NCI-H82 (cell line): ENCODE results near the gene CGN.

Experiments
- DNase-seq: peaks from one replicate; lab custom pipeline; 2025; lab: John Stamatoyannopoulos, UW

Gene CGN

DNA sequence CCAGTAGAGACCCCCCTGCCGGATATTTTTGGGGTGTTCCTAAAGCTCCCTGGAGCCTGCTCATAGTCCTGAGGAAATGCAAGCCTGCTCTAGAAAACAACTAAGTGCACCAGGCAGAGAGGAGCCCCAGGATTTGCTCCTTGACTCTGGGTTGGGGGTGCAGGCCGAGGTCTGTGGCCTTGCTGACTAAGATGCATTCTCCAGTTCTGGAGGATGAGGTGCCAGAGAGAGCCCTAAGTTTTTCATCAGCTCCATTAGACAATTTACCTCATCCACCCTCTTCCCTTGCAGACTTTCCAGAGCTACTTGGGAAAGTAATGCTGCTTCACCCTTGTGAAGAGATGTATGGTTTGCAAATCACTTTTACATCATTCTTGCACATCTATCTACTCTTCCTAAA lies 38.0 kb downstream of the CGN start:
- no peak for DNase-seq

DNA sequence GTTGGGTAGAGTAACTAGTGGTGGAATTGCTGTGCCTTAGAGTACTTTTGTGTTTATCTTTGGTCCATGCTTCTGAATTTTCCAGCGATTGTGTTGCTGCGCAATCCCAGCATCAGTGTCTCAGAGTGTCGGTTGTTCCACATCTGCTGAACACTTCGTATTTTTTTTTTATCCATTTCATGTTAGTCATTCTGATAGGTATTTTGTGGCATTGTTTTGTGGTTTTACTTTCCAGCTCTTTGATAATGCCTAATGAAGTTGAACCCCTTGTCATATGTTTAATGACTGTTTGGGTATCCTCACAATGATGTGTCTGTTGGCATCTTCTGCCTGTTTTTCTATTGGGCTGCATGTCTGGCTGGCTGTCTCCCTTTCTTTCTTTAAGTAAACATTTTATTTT lies 42.5 kb downstream of the CGN start:
- no peak for DNase-seq

DNA sequence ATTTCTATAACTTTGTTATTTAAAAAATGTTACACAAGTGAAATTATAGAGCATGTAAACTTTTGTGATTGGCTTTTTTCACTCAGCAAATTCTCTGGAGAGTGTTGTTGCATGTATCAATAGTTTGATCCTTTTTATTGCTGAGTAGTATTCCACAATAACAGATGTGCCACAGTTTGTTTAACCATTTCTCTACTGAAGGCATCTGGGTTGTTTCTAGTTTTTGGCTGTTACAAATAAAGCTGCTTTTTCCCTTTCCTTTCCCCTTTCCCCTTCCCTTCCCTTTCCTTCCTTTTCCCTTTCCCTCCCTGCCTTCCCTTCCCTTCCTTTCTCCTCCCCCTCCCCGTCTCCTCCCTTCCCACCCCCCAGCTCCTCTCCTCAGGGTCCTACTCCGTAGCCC lies 44.9 kb downstream of the CGN start:
- DNase-seq: no peak

DNA sequence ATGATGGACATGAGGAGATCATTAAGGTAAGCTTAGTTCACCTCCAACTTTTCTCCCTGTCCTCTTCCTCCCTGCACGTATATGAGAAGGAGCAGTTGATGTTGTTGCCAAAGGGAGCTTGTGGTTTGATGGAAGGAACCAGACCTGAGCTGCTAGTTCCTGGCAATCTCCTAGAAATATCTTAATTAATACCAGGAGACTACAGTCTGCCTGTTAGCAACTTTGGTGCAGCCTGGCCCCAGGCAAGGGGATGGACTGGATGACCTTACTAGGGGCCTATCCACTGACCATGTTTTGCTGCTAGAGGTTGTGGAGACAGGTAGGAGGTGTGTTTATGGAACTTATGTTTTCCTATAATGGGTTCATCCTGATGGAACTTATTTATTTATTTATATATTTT lies 51.5 kb downstream of the CGN start:
- no peak for DNase-seq

DNA sequence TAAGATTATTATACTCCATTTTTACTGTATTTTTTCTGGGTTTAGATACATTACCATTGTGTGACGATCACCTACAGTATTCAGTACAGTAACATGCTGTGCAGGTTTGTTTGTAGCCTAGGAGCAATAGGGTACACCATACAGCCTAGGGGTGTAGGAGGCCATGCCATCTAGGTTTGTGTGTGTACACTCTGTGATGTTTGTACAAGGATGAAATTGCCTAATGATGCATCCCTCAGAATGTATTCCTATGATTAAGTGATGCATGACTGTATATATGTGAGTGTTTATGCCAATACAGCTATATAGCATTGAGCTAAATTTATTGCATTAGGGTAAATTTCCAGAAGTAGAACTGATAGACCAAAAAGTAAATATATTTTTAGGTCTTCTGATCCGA lies 52.2 kb downstream of the CGN start:
- no peak for DNase-seq

DNA sequence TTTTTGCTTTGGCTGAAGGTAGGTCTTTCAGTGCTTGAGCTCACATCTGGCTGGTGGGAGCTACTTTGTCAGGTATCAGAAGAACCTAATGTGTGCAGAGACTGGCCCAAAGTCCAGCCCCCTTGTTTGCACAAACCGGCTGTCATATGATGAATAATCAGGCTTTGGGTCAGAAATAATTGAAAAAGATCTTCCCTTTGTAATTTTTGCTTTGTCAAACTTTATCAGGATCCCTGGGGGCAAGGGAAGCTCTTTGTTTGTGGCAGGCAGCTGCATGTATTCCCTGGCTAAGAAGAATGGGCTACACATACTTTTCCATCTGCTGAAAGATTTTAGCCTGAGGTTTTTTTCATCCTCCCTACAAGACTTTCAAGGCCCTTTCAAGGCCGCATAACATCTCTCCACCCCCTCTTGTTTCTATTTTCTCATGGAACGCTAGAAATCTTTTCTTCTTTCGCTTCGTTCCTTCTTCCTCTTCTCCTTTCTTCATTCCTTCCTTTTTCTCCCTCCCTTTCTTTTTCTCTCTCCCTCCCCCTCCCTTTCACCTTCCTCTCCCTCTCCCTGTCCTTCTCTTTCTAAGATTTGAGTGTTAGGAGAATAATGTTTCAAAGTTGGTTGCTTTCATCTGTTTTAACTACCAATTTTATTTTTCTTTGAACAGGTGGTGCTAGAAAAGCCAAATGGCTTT lies 54.5 kb downstream of the CGN start:
- DNase-seq: no peak

DNA sequence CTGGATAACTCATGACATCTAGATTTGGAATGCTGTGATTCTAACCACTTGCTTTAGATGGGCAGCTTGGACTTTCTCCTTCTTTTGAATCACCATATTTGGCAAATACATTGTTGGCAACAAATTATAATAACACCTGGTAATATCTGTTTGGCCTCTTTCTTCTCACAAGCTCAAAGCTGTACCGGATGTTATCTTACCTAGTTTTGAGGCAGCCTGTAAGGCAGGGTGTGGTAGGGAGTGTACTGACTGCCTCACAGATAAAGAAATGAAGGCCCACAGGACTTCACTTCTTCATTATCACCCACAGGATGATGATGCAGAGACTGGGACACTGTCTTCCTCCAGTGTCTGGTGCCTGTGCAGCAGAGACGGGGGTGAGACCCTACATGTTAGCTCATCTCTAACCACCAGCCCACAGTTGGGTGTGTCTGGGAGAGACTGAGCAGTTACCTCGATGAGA lies 57.5 kb downstream of the CGN start:
- DNase-seq: no peak

DNA sequence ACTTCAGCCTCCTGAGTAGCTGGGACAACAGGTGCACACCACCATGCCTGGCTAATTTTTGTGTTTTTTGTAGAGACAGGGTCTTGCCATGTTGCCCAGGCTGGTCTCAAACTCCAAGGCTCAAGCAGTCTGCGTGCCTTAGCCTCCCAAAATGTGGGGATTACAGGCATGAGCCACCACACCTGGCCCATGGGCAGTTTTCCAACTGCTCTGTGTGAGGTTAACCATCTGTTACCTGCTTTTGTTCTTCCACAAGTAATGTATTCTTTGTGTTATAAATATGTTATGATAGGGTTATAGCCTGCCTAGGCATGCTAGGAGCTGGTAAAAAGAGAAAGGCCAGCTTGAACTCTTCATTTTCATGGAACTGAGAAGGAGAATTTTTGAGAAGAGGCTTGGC lies 59.6 kb downstream of the CGN start:
- peak; percentile 43 for DNase-seq

DNA sequence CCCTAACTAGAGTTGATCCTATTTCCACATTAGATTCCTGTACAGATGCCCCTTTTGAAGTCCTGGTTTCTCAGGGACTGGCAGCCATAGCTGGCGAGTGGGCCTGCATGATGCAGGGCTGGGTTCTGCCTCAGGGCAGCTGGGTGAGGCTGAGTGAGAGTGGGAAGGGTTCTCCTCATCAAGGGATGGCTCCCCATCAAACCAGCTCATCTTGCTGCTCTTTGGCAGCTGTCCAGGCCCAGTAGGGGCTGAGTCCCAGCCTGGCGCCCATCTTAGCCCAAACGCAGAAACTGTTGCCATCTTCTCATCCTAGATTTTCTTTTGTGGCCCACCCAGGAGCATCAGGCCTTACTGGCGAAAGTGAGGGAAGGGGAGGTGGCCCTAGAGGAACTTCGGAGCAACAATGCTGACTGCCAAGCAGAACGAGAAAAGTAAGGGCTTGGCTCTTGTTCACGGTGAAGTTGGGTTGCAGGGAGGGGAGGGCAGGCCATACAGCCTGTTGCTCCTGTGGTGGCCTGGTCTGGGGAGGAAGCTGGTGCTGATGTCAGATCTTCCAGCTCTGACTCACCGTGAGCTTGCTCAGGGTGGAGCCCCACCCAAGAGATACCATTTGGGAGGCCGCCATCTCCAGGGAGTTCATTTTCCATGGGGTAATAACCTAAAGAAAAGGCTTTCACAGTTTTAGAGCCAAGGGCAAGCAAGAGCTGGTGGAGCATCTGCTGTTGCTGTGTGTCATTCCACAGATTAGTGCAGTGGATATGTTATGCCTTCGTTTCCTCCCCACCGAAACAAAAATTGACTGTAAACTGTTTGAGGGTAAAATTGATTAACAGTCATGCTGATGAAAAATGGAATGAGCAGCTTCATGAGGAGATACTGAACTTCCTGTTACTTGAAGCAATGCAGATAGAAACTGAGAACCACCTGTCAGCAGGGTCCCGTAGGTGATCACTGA lies 63.7 kb downstream of the CGN start:
- DNase-seq: no peak

DNA sequence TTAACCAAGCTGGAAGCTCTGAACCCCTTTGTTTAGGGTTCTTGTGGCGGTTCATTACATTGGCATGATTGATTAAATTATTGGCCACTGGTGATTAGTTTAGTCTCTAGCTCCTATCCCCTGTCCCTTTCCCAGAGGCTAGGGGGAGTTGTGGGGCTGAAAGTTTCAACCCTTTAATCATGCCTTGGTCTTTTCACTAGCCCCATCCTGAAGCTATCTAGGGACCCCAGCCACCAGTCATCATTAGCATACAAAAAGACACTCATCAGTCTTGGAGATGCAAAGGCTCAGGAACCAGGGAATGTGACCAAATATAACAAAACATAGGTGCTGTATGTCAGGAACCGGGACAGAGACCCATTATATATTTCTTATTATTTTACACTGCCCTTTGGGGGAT lies 66.0 kb downstream of the CGN start:
- no peak for DNase-seq

DNA sequence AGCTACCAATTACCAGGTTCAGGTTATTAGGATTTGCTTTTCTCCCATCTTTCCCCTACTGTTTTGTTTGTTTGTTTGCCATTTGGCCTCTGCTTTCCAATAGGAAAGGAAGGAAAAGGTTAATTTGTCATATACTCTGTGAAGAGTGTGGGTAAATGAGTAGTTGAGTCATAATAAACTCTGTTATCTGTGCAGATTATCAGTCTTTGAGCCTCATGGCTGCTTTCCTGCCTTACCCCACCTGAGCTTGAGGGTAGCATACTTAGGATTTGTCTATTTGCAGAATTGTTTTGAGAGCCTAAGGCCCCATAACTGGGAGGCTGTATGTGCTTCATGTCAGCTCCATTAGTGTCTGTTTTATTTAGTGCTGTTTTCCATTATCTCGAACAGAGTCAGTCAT lies 67.8 kb downstream of the CGN start:
- DNase-seq: no peak

DNA sequence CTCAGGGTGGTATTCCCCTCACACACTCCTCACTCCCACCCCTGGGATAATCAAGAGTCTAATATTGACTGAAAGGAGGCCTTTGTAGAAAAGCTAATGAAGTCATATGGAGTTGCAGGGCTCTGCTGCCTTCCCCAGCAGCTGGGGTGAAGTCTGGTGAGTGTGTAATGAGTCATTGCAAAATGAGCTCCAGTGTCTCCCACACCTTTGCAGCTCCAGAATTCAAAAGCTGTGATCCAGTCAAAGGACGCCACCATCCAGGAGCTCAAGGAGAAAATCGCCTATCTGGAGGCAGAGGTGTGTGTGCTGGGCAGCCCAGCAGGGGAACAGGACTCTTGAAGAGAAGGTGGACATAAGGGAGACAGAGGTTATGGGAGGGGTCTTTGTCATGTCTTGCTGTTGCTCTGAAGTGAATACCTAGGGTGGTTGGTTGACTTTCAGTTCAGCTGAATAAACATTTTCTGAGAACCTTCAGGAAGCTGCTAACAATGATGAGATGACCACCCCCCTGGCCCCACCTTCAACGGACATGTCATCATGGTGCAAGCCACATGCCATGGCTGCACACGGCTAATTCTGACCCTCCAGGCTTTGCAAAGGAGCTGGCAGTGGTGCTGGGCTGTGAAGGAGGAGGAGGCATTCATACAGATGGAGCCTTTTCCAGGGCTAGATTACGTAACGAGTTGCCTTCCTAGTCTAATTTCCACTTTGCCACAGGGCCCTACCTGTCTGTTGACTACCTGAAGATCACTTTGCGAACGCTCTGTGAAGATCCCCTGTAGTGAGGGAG lies 68.4 kb downstream of the CGN start:
- DNase-seq: no peak

DNA sequence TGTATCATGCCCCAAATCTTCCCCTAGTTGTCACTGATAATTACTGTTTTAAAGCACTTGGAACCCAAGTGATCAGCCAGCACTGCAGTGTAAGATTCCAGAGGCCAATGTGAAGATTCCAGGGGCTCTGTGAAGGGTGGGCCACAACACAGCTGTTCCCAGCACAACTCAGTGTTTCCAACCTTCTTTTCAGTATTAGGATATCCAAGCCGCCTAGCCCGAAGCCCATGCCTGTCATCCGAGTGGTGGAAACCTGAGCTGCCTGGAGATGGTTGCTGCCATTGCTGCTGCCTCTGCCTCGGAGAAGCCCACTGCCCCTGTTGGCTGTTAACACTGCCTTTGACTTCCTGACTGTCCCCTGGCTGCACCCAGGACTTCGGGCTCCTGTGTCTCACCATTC lies 70.3 kb downstream of the CGN start:
- no peak for DNase-seq

DNA sequence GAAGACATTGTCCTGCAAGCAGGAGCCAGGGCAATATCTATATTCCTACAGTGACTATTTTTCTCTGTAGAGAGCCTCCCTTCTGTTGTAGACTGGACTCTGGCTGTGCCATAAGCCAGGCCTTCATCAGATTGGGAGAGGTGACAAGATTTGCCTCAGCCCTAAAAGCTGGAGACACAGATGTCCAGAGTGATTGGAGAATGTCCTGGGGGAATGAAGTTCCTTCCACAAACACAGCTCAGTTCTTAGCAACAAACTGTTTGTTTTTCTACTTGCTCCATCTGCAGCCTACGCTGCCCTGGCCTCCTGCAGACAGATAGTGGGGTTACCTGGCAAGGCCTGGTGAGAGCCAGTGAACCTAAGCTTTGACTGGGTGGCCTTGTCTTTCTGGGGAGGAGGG lies 70.7 kb downstream of the CGN start:
- no peak for DNase-seq

DNA sequence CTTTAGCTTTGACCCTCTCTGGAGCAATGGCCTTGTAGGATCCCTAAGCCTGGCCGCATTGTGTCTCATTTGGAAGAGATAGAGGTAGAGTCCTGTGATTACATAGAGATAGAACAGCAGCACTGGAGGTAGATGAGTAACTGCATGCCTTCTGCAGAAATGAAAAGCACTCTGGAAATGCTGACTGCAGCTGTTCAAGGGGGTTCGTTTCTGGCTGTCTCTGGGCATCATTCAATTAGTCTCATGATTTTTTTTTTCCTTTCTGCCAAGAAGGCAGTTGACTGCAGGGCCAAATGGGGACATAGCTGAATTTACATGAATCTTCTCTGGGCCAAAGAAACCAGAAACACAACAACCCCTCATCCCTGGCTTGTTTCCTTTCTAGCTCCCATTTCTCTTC lies 72.6 kb downstream of the CGN start:
- DNase-seq: no peak

DNA sequence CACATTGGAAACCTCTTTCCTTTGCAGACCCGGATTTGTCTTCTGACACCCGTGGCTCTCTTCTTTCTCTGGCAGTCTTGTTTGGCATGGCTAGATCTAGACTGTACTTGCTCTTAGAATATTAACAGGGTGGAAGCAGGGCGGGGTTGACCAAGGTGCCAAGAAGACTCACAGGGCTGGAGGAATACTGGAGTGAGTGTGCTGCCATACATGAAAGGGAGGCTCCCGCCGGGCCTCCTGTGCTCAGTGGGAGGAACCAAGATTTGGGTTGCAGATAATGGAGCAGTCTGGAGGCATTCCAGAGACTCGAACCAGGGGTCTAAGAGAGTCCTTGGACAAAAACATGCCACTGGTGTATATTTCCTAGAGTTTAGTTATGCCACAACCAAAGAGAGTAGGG lies 73.1 kb downstream of the CGN start:
- no peak for DNase-seq

DNA sequence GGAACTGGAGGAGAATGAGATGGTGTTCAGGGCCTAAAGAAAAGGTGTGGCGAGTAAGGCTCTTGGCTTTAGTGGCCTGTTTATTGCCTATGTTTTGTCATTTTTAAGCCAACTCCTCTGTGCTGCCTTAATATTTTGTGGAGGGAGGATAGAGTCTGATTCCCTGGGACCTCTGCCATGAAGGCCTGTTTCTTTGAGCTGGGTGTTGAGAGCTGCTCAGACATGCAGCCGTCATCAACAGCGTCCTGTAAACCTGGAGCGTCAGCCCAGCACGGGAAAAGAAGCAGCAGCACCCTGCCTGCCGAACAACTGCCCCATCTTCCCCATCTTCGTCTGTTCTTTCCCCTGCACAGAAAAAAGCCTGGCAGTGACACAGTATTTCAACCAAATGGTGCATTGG lies 73.6 kb downstream of the CGN start:
- DNase-seq: no peak

DNA sequence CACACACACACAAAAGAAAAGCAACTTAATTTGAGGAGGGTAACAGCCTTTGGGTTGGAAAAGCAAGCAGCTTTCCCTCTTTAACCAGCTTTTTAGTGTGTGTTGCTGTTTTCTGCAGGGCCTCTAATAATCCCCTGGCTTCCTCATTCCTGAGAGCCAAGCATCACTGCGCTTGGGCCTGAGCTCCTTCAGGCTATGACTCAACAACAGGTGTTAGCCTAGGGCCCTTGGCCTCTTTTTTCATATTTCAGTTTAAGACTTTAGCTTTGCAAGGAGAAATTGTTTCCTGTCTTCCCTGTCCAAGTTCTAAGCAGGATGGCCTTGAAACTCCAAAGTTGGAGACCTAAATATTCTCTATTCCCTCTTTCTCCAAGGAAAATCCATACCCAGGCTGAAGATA lies 74.4 kb downstream of the CGN start:
- peak; percentile 28 for DNase-seq
